GM19099 (cell line): ENCODE results near the gene MAP6.

ENCODE experiments used
- POLR2A ChIP-seq: IDR thresholded peaks from 3 replicates; pipeline ENCODE4 v1.6.1; 2011; ENCODE audit warnings: low read depth; ENCODE audit not compliant: insufficient read length; ENCODE audit errors: extremely low read depth

Gene MAP6

GRCh38 chr11:75593286-75593915, 75.4 kb downstream of the MAP6 start:
- TF ChIP-seq POLR2A, result no peak

GRCh38 chr11:75592715-75593114, 76.1 kb downstream of the MAP6 start:
- no peak for TF ChIP-seq POLR2A

- no peak for TF ChIP-seq POLR2A
These were observed 76.9 kb downstream of the MAP6 start for GRCh38 chr11:75591966-75592365.

DNA sequence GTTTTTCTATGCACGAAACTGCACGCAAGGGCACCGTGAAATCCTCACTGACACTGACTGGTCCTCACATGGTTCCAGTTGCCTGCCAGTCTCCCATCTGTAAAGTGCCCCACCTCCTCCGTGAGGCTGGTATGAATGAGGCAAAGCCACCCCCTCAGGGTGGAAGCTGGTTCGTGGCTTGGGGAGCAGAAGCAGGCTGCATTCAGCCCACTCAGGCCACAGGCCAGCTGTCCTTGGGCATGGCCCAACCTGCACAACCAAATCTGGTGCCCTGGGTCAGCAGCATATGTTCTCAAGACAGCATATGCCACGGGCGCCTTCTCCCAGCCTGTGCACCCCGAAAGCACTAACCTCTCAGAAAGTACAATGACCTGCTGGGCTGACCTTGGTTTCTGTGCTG, 77.5 kb downstream of the MAP6 start:
- no peak for TF ChIP-seq POLR2A

DNA sequence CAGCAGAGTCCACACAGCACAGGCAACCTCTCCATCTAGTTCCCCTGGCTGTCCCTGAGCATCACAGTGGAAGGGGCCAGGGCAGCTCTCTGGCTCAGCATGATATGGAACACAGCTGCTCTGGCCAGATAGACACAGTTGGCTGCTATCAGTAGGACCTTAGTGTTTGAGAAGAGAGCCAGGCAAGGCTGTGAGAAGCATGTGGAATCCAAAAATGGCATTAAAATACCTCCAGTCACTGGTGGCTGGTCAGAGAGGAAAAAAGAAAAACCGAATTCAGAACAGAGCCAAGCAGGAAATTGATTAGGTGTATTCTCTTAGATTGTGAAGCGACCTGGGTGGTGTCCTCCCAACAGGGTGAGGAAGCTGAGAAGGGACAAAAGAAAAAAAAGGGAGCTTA, 78.9 kb downstream of the MAP6 start:
- TF ChIP-seq POLR2A, result no peak

- no peak for TF ChIP-seq POLR2A
These were observed 79.8 kb downstream of the MAP6 start for GRCh38 chr11:75589051-75589450.

- TF ChIP-seq POLR2A, result no peak
These were observed 80.8 kb downstream of the MAP6 start for GRCh38 chr11:75588051-75588481.

DNA sequence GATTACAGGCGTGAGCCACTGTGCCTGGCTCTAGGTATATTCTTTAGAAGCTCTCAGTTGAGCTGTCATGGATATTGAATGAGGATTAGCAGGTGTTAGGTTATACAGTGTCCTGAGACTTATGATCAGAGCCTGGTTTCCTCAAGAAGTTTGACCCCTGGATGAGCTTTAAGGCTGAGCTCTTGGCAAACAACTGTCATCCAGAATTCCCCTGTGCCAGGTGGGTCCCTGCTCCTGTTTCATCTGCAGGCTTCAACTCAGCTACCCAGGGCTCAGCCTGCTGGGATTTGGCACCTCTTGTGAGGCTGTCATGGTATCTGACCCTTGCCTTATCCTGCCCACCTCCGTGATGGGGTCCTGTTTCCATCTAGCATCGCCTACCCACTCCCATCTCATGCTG, 82.4 kb downstream of the MAP6 start:
- TF ChIP-seq POLR2A, result no peak

GRCh38 chr11:75585293-75585670, 83.6 kb downstream of the MAP6 start:
- no peak for TF ChIP-seq POLR2A

- no peak for TF ChIP-seq POLR2A
These were observed 84.8 kb downstream of the MAP6 start for GRCh38 chr11:75583718-75584658.

DNA sequence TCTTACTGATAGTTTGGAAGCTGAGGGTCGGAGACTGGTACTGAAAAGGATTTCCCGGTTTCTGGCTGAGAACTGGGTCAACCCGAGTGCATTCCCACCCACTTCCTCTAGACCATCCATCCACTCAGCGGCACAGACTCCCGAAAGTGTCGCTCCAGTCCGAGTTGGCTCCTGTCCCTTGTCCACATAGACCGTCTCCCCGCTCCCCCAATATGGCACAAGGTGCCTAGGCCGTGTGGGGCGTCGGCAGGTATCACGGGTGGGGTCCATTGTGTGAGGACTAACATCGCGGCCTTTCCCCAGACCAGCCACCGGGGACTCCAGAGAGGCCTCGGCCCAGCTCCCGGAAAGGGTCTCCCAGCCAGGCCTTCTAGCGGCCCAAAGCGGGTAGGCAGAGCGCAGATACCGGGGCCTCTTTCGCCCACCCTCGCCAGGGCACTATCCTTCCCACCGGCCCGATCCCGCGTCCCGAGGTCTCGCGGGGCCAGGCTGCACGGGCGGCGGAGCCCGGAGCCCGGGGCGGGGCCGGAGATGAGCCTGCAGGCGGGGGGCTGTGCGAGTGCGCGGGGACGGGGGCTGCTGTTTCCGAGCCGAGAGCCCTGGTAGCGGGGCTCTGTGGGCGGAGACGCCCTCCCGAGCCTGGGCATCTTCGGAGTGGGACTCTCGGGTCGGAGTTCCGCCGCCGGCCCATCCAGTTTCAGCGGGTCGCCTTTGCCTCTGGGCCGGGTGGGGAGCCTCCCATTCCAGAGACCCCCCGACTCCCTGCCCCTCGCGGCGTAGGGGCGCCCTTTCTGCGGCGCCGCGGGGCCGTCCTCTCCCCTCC, 85.7 kb downstream of the MAP6 start:
- TF ChIP-seq POLR2A, result peak; percentile 53

DNA sequence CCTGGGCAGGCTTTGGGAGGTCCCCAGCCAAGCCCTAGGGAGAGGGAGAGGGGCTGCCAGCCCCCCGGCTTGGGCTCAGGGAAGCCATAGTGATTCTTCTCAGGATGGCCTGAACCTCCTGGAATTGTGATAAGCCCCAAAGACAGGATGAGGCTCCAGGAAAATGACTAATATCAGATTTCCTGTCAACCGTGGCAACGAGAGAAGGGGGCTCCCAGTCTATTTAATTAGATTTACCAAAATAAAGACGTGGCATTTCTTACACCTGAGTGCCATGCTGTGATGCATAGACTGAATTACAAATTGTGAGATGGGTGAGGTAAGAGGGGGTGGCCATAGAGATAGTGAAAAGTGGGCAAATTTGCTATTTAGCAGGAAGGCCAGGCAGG, 86.3 kb downstream of the MAP6 start:
- no peak for TF ChIP-seq POLR2A

GRCh38 chr11:75579841-75580240, 89.0 kb downstream of the MAP6 start:
- TF ChIP-seq POLR2A, result no peak

DNA sequence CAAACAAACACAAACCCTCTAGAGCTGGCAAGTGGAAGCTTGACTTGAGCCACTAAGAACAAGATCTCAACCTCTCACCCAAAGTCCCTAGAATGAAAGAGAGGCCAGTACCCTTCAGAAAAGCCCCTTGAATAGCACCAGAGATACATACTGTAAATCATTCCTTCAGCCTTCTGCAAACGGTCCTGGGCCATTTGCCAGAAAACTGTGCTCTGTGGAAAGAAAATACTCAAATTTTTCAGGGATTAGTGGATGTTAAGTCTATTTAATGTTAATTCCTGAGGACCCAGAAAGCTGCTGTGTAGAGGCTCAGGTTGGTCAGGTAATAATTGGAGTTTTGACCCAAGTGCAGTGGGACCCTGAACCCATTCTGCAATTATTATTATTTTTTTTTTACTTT, 89.9 kb downstream of the MAP6 start:
- TF ChIP-seq POLR2A, result no peak

GRCh38 chr11:75577207-75577606, 91.6 kb downstream of the MAP6 start:
- no peak for TF ChIP-seq POLR2A
